ENCODE measurements around the gene FRMD4A. TPM values are rescaled to one million over a fixed set of nuclear protein-coding genes. Genes with fewer than 3 reads are reported as not detected.
"Not testable (repeated sequence)": the region's sequence is repeated elsewhere in the genome, so short reads cannot be mapped to it uniquely, and the experiment has no call there.

Gene FRMD4A
- total RNA-seq, 2 experiments from 2014 or later: 0.25 TPM; not detected in 1

DNA sequence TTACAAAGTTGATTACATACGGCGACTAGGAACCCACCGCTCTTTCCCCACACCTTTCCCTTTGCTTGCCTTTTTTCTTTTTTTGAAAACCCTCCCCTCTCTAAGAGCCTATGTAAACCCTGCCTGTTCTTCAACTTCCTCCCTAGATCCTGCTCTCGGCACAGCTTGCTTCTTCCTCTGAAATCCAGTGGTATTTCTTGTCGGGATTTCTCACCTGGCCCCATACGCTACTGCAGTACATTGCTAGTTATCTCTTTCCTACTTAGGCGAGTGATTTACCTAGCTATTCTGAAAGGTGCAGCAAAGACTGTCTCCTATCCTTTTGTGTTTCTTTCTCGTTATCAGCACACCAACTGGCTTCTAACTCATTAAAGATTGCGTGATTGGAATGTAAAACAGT is 372.9 kb downstream of the FRMD4A start:
- Mint-ChIP-seq H3K9me3 (peaks cover 10% of the 10 kb centered on the region), H3K27ac (no peak overlapping the region), H3K4me1 (peaks cover 4% of the 10 kb centered on the region), H3K4me3 (no peak overlapping the region), H3K36me3 (ENCODE audit: low read depth) (no peaks in the 10 kb centered on the region), H3K27me3 (peaks cover 2% of the 10 kb centered on the region)
- no peak for DNase-seq
- ChIA-PET POLR2A (no interaction called here), CTCF (interaction anchor here (0.5 to 0.7 kb wide), 5 partner anchors 10 to 1253 kb away, joined by 3 to 4 read pairs (median 3); no protein-coding TSS in a partner anchor)

- H3K4me1 Mint-ChIP-seq: peaks cover 4% of the 10 kb centered on the region
- H3K9me3 Mint-ChIP-seq: peaks cover 10% of the 10 kb centered on the region
- DNase-seq: no peak
- H3K27me3 Mint-ChIP-seq: peaks cover 2% of the 10 kb centered on the region
- no peaks in the 10 kb centered on the region for H3K36me3 Mint-ChIP-seq (ENCODE audit: low read depth)
- ChIA-PET CTCF (no interaction called here), POLR2A (interaction anchor here (0.5 kb wide), 1 partner anchor 424 kb away, joined by 3 read pairs; no protein-coding TSS in a partner anchor)
- H3K4me3 Mint-ChIP-seq: no peak overlapping the region
- H3K27ac Mint-ChIP-seq: no peak overlapping the region
These were observed 373.9 kb downstream of the FRMD4A start for GRCh38 chr10:13956826-13957225.

GRCh38 chr10:13955409-13956068 is 375.2 kb downstream of the FRMD4A start:
- POLR2A ChIA-PET: no interaction called here

DNA sequence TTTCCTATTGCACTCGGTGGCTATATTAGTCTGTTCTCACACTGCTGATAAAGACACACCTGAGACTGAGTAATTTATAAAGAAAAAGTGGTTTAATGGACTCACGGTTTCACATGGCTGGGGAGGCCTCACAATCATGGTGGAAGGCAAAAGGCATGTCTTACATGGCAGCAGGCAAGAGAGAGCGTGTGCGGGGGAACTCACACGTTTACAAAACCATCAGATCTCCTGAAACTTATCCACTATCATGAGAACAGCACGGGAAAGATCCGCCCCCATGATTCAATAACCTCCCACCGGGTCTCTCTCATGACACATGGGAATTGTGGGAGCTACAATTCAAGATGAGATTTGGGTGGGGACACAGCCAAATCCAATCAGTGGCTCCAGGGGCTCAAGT is 376.5 kb downstream of the FRMD4A start:
- CTCF ChIA-PET; DNase-seq; H3K4me3 Mint-ChIP-seq; POLR2A ChIA-PET; H3K36me3 Mint-ChIP-seq (ENCODE audit: low read depth); H3K27ac Mint-ChIP-seq; H3K4me1 Mint-ChIP-seq; H3K27me3 Mint-ChIP-seq: not testable (repeated sequence)
- H3K9me3 Mint-ChIP-seq: peaks cover 12% of the 10 kb centered on the region

More at GRCh38 chr10:13955409-13956068, 375.2 kb downstream of the FRMD4A start:
- CTCF ChIA-PET: no interaction called here
- H3K36me3 Mint-ChIP-seq (ENCODE audit: low read depth): no peaks in the 10 kb centered on the region
- H3K27ac Mint-ChIP-seq: no peak overlapping the region
- no peaks in the 10 kb centered on the region for H3K27me3 Mint-ChIP-seq
- peaks cover 12% of the 10 kb centered on the region for H3K9me3 Mint-ChIP-seq
- no peak overlapping the region for H3K4me3 Mint-ChIP-seq
- DNase-seq: no peak
- no peaks in the 10 kb centered on the region for H3K4me1 Mint-ChIP-seq

GRCh38 chr10:13953371-13953770 is 377.4 kb downstream of the FRMD4A start:
- Mint-ChIP-seq H3K27me3 (no peaks in the 10 kb centered on the region), H3K9me3 (peaks cover 12% of the 10 kb centered on the region), H3K4me1 (no peaks in the 10 kb centered on the region), H3K36me3 (ENCODE audit: low read depth) (no peaks in the 10 kb centered on the region), H3K4me3 (no peak overlapping the region), H3K27ac (no peak overlapping the region)
- DNase-seq: no peak
- POLR2A ChIA-PET: no interaction called here
- CTCF ChIA-PET: no interaction called here

DNA sequence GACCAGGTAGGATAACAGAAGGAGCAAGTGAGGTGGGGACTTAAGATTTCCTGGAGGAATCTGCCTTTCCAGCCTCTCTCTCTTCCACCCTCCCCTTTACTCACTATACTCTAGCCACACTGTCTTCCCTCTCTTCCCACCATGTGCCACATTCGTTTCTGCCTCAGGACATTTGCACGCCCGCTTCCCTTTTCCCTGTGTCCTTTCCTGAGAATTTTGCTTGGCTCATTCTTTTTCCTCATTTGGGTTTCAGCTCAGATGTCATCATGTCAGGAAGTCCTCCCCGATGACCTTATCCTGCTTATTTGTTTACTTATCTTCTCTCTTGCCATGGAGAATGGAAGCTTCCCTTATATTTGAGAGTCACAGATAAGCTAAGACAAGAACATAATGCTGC is 380.2 kb downstream of the FRMD4A start:
- no peak for DNase-seq
- ChIA-PET POLR2A (no interaction called here), CTCF (no interaction called here)
- Mint-ChIP-seq H3K4me3 (no peak overlapping the region), H3K36me3 (ENCODE audit: low read depth) (no peaks in the 10 kb centered on the region), H3K4me1 (no peaks in the 10 kb centered on the region), H3K27me3 (no peaks in the 10 kb centered on the region), H3K27ac (no peak overlapping the region), H3K9me3 (peaks cover 12% of the 10 kb centered on the region)

DNA sequence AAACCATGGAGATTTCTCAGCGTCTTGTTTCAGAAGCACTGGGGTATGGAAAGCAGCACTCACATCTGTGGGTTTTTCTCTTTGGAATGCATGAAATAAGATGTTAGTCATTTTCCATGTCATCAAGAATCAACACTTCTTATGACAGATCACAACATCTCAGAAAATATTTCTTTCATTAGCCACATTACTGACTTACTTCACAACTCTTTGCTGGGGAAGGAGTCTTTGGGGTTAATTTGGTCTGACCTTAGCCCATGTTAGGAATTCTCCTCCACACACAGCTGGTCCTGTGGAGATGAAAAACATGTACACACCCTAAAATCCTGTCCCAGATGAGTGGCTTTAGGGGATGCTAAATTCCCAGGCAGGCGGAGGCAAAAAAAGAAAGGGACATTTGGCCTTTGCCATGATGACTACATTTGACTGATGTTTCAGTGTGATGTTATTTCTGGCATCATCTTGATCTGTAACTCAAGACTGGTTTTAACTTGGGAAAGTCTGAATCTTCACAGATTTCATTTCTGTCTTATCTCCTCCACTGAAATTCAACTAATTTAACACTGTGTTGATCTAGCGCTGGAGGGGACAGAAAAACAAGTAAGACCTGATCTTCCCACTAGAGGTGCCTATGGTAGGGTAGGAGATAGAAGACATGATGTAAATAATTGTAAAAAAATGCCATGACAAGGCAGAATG is 380.7 kb downstream of the FRMD4A start:
- CTCF ChIA-PET: no interaction called here
- H3K27ac Mint-ChIP-seq: no peak overlapping the region
- no peaks in the 10 kb centered on the region for H3K4me1 Mint-ChIP-seq
- no peaks in the 10 kb centered on the region for H3K36me3 Mint-ChIP-seq (ENCODE audit: low read depth)
- H3K9me3 Mint-ChIP-seq: peaks cover 12% of the 10 kb centered on the region
- no peaks in the 10 kb centered on the region for H3K27me3 Mint-ChIP-seq
- no peak for DNase-seq
- POLR2A ChIA-PET: no interaction called here
- no peak overlapping the region for H3K4me3 Mint-ChIP-seq

DNA sequence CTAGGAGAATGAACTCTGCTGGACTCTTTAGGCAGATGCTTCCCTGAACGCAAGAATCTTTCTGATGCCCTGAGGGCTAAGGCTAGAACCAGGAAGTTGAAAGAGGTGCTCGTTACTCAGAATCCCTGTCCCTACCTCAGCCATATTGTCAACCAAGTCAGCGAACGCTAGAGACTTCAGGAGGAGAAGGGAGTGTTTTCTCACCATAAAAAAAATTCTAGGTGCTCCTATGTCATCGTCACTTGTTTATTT is 384.6 kb downstream of the FRMD4A start:
- H3K9me3 Mint-ChIP-seq: peaks cover 2% of the 10 kb centered on the region

GRCh38 chr10:13945390-13946208 is 385.1 kb downstream of the FRMD4A start:
- no peak for DNase-seq
- H3K27ac Mint-ChIP-seq: no peak overlapping the region
- no peak overlapping the region for H3K4me3 Mint-ChIP-seq
- peaks cover 2% of the 10 kb centered on the region for H3K9me3 Mint-ChIP-seq
- H3K27me3 Mint-ChIP-seq: no peaks in the 10 kb centered on the region
- no peaks in the 10 kb centered on the region for H3K36me3 Mint-ChIP-seq (ENCODE audit: low read depth)
- ChIA-PET CTCF (no interaction called here), POLR2A (no interaction called here)
- H3K4me1 Mint-ChIP-seq: peaks cover 4% of the 10 kb centered on the region

More for the DNA sequence above, 384.6 kb downstream of the FRMD4A start:
- POLR2A ChIA-PET: no interaction called here
- no peak for DNase-seq
- no peak overlapping the region for H3K4me3 Mint-ChIP-seq
- H3K27me3 Mint-ChIP-seq: no peaks in the 10 kb centered on the region
- no peak overlapping the region for H3K27ac Mint-ChIP-seq
- CTCF ChIA-PET: no interaction called here
- peaks cover 4% of the 10 kb centered on the region for H3K4me1 Mint-ChIP-seq
- H3K36me3 Mint-ChIP-seq (ENCODE audit: low read depth): no peaks in the 10 kb centered on the region

DNA sequence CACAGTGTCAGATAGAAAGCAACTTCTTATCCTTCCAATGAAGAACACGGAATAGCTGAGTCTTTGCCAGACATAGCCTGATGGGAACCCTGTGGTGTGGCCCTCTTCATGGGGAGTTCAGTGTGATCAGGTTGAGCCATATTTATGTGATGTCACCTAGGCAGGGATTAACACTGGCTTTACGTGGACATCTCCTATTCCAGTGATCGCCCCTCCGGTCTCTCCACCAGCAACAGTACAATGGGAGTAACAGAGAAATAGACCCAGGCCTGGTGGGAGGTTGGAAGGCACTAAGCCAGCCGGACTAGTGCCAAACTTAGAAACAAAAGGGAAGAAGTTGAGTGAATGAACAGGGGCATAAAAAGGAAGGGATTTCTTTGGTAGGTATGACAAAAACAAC is 385.9 kb downstream of the FRMD4A start:
- peaks cover 2% of the 10 kb centered on the region for H3K9me3 Mint-ChIP-seq
- ChIA-PET POLR2A (no interaction called here), CTCF (no interaction called here)
- no peak overlapping the region for H3K4me3 Mint-ChIP-seq
- no peak overlapping the region for H3K27ac Mint-ChIP-seq
- DNase-seq: no peak
- H3K4me1 Mint-ChIP-seq: peaks cover 4% of the 10 kb centered on the region
- H3K36me3 Mint-ChIP-seq (ENCODE audit: low read depth): no peaks in the 10 kb centered on the region
- H3K27me3 Mint-ChIP-seq: no peaks in the 10 kb centered on the region

- CTCF ChIA-PET: no interaction called here
- H3K27ac Mint-ChIP-seq: no peak overlapping the region
- H3K4me1 Mint-ChIP-seq: peaks cover 4% of the 10 kb centered on the region
- H3K4me3 Mint-ChIP-seq: no peak overlapping the region
- peaks cover 2% of the 10 kb centered on the region for H3K9me3 Mint-ChIP-seq
- POLR2A ChIA-PET: no interaction called here
- peaks cover 3% of the 10 kb centered on the region for H3K27me3 Mint-ChIP-seq
- no peaks in the 10 kb centered on the region for H3K36me3 Mint-ChIP-seq (ENCODE audit: low read depth)
- DNase-seq: no peak
These were observed 386.9 kb downstream of the FRMD4A start for GRCh38 chr10:13943735-13944398.

DNA sequence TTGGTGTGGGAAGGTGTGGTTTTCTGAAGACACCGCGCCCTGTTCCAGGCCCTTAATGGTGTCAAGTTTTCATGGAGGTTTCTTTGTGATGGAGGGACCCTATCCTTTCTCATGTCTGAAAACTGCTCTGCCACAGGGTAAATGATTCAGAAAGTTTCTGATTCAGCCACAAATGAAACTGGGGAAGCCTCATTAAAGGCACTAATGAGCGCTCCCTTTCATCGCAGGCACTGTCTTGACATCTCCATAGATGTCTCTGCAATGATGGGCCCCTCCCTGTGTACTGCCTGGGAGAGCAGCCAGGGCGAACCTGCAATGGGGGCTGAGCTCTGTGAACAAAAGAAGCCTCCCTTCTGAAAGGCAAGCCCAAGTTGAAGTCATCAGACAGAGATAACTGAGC is 388.7 kb downstream of the FRMD4A start:
- no peaks in the 10 kb centered on the region for H3K36me3 Mint-ChIP-seq (ENCODE audit: low read depth)
- DNase-seq: no peak
- no peak overlapping the region for H3K4me3 Mint-ChIP-seq
- peaks cover 2% of the 10 kb centered on the region for H3K9me3 Mint-ChIP-seq
- ChIA-PET POLR2A (no interaction called here), CTCF (no interaction called here)
- no peak overlapping the region for H3K27ac Mint-ChIP-seq
- H3K4me1 Mint-ChIP-seq: peaks cover 4% of the 10 kb centered on the region
- peaks cover 6% of the 10 kb centered on the region for H3K27me3 Mint-ChIP-seq

GRCh38 chr10:13939391-13939790 is 391.3 kb downstream of the FRMD4A start:
- H3K9me3 Mint-ChIP-seq: peaks cover 2% of the 10 kb centered on the region
- DNase-seq: no peak
- H3K4me3 Mint-ChIP-seq: no peak overlapping the region
- peaks cover 4% of the 10 kb centered on the region for H3K4me1 Mint-ChIP-seq
- peaks cover 10% of the 10 kb centered on the region for H3K27me3 Mint-ChIP-seq
- H3K27ac Mint-ChIP-seq: no peak overlapping the region
- ChIA-PET CTCF (interaction anchor here (0.5 kb wide), 1 partner anchor 657 kb away, joined by 3 read pairs; no protein-coding TSS in a partner anchor), POLR2A (no interaction called here)
- no peaks in the 10 kb centered on the region for H3K36me3 Mint-ChIP-seq (ENCODE audit: low read depth)
